IPS-NIHi7 (cell line): ENCODE measurements around the gene HERPUD1.
"Not testable (repeated sequence)": the region's sequence is repeated elsewhere in the genome, so short reads cannot be mapped to it uniquely, and the experiment has no call there.

ENCODE experiments used
- DNase-seq: peaks from one replicate; pipeline ENCODE4 v3.0.0; 2012; ENCODE audit warnings: mixed read lengths; ENCODE audit errors: extremely low spot score

HERPUD1 gene

GRCh38 chr16:56960681-56961281 is 28.8 kb downstream of the HERPUD1 start:
- DNase-seq = no peak

- DNase-seq = no peak
Observed at GRCh38 chr16:56961386-56961785, 29.4 kb downstream of the HERPUD1 start.

- no peak for DNase-seq
Observed at GRCh38 chr16:56961851-56962281, 29.9 kb downstream of the HERPUD1 start, which contains the start of gene CETP. TSS of gene CETP (plus strand) at chr16:56961950. CDS start at chr16:56961980, 30 bp downstream.

GRCh38 chr16:56964243-56965148 is 32.6 kb downstream of the HERPUD1 start:
- peak; percentile 95 for DNase-seq

- DNase-seq = no peak
Observed at GRCh38 chr16:56965149-56966092, 33.5 kb downstream of the HERPUD1 start.

- DNase-seq = no peak
Observed at GRCh38 chr16:56966093-56966475, 34.1 kb downstream of the HERPUD1 start.

GRCh38 chr16:56967733-56968132 is 35.8 kb downstream of the HERPUD1 start:
- DNase-seq = no peak

GRCh38 chr16:56969769-56970168 is 37.8 kb downstream of the HERPUD1 start:
- DNase-seq = no peak

GRCh38 chr16:56970934-56971767 is 39.2 kb downstream of the HERPUD1 start:
- DNase-seq = no peak

GRCh38 chr16:56971768-56972043 is 39.8 kb downstream of the HERPUD1 start:
- no peak for DNase-seq

GRCh38 chr16:56972403-56973293 is 40.7 kb downstream of the HERPUD1 start:
- no peak for DNase-seq

GRCh38 chr16:56973294-56973689 is 41.4 kb downstream of the HERPUD1 start:
- no peak for DNase-seq

- DNase-seq = not testable (repeated sequence)
Observed at GRCh38 chr16:56973899-56974298, 42.0 kb downstream of the HERPUD1 start.

- DNase-seq = no peak
Observed at GRCh38 chr16:56974549-56975300, 42.8 kb downstream of the HERPUD1 start.

- no peak for DNase-seq
Observed at GRCh38 chr16:56975714-56976113, 43.8 kb downstream of the HERPUD1 start.

GRCh38 chr16:56977216-56977615 is 45.3 kb downstream of the HERPUD1 start:
- DNase-seq = no peak

GRCh38 chr16:56977823-56978430 is 46.0 kb downstream of the HERPUD1 start:
- no peak for DNase-seq

- no peak for DNase-seq
Observed at GRCh38 chr16:56980201-56980535, 48.2 kb downstream of the HERPUD1 start.
